HG02852 (cell line): ENCODE measurements around the gene SLC13A2.
"Not testable (repeated sequence)": the region's sequence is repeated elsewhere in the genome, so short reads cannot be mapped to it uniquely, and the experiment has no call there.

Source experiments
- ATAC-seq: cut with Tn5 transposase; IDR thresholded peaks from one replicate; pipeline ENCODE4 v1.9.1; 2021; ENCODE audit warnings: mild to moderate bottlenecking, moderate library complexity; ENCODE audit not compliant: unreplicated experiment

Gene SLC13A2, protein sequence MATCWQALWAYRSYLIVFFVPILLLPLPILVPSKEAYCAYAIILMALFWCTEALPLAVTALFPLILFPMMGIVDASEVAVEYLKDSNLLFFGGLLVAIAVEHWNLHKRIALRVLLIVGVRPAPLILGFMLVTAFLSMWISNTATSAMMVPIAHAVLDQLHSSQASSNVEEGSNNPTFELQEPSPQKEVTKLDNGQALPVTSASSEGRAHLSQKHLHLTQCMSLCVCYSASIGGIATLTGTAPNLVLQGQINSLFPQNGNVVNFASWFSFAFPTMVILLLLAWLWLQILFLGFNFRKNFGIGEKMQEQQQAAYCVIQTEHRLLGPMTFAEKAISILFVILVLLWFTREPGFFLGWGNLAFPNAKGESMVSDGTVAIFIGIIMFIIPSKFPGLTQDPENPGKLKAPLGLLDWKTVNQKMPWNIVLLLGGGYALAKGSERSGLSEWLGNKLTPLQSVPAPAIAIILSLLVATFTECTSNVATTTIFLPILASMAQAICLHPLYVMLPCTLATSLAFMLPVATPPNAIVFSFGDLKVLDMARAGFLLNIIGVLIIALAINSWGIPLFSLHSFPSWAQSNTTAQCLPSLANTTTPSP

DNA sequence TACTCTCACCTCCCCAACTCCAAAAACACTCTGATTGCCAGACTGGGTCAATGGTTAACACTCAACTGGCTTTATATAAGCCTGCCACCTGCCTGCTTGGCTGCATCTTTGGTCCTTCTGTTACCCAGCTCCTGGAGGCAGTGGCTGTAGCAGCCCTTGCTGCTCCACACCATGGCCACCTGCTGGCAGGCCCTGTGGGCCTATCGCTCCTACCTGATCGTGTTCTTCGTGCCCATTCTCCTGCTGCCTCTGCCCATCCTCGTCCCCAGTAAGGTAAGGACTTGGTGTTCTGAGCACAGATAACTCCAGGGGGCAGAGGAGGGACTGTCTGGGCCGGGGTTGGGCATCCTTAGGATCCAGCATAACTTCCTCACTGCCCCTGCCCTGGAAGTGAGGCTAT is at the start of gene SLC13A2:
TSS of gene SLC13A2 (plus strand) at position 103 of the 400 bp plus-strand sequence. CDS start at position 172, 69 bp downstream.
- no peak for ATAC-seq

DNA sequence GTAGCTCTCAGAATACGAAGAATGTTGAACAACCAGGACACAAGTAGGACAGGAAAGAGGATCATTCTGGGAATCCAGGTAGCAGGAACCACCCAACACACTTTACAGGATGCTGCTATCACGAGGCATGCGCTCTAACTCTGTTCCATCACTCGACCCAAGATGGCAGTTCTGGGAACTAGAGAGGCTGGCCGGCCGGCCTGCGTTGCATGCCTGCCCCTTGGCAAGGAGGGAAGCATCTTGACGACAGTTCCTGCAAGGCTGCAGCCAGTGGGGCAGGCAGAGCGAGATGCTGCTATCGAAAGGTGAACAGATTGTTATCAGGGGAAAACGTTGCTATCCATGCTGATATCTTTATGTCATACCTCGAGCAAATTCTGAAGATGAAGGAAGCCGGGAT is 48.2 kb upstream of the SLC13A2 start:
- ATAC-seq, result no peak

DNA sequence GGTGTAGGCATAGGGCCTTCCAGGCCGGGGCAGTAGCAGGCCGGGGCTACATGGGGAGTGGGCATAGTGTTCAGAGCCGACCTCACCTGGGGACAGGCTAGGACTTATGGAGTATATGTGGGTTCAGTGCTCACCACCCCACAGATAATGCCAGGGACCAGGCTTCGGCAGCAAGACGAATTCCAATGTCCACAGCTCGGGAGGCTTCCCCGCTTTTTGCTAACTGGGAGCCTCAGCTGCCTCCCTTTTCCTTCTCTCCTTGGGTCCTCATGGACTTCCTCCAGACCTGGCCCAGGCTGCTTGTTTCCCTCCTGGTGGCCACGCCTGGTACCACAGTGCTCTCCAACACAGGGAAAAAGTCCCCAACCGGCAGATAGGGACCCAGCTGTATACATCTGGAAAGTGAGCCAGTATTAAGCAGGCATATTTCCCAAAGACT is 47.3 kb upstream of the SLC13A2 start:
- no peak for ATAC-seq

GRCh38 chr17:28427371-28427770 is 46.1 kb upstream of the SLC13A2 start:
- ATAC-seq, result no peak

GRCh38 chr17:28427982-28428381 is 45.5 kb upstream of the SLC13A2 start:
- not testable (repeated sequence) for ATAC-seq

DNA sequence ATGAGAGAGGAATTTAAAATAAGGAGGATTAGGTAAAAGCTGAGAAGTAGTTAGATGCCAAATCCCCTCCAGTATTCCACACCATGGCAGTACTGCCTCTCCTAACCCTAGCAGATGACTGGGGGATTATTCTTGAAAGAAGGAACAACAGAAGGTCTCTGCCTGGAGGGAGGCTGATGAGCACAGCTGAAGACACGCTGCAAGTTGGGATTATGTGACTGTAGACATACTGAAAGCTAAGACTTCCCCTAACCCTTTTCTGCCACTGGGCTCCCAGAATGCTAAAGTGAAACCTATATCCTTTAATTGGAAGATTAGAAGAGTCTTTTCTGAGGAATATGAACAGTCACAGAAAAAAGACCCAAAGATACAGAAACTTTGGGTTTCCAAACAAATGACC is 39.7 kb upstream of the SLC13A2 start:
- no peak for ATAC-seq

GRCh38 chr17:28434326-28434725 is 39.1 kb upstream of the SLC13A2 start:
- ATAC-seq, result not testable (repeated sequence)

GRCh38 chr17:28443901-28444638 is 29.4 kb upstream of the SLC13A2 start:
- ATAC-seq, result no peak

GRCh38 chr17:28446716-28447395 is 26.6 kb upstream of the SLC13A2 start:
- no peak for ATAC-seq

- ATAC-seq, result no peak
These were observed 26.1 kb upstream of the SLC13A2 start for GRCh38 chr17:28447396-28447760.

- no peak for ATAC-seq
These were observed 23.6 kb upstream of the SLC13A2 start for GRCh38 chr17:28449859-28450258.

DNA sequence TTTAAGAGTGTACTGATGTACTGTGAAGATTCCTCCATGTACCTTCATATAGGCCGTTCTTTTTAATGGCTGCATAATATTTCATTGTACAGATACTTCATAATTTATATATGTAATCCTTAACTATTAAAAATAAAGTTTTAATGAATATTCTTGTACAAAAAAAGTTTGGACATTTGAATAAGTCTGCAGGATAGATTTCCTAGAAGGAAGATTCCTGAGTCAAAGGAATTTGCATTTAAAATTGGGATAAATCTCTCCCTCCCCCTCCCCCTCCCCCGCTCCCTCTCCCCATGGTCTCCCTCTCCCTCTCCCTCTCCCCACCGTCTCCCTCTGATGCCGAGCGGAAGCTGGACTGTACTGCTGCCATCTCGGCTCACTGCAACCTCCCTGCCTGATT is 15.6 kb upstream of the SLC13A2 start:
- no peak for ATAC-seq

- not testable (repeated sequence) for ATAC-seq
These were observed 14.6 kb upstream of the SLC13A2 start for GRCh38 chr17:28458881-28459280.

DNA sequence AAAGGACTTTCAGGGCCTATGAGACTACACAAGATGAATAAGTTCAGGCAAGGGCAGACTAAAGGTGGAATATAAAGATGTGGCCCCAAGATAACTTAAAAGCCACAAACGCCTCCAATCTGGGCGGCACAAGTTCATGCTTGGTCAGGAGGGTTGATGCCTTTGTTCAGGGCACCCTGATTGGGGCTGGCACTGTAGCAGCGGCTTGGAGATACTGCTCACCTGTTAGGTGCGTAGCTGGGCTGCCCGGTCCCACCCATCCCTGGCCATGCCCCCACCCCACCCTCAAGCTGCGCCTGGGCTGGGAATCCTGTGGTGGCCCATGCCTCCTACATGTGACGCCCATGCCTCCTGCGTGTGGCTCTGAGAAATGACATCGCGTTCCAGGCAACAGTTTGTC is 12.5 kb upstream of the SLC13A2 start:
- no peak for ATAC-seq

- no peak for ATAC-seq
These were observed 7.4 kb upstream of the SLC13A2 start for GRCh38 chr17:28466001-28466400.

GRCh38 chr17:28466521-28467048 is 6.9 kb upstream of the SLC13A2 start:
- ATAC-seq, result no peak

GRCh38 chr17:28467456-28468025 is 5.9 kb upstream of the SLC13A2 start:
- no peak for ATAC-seq

GRCh38 chr17:28468033-28468735 is 5.3 kb upstream of the SLC13A2 start:
- ATAC-seq, result not testable (repeated sequence)

GRCh38 chr17:28468781-28469180 is 4.7 kb upstream of the SLC13A2 start:
- peak; percentile 76 for ATAC-seq

- ATAC-seq, result no peak
These were observed 4.1 kb upstream of the SLC13A2 start for GRCh38 chr17:28469376-28469775.
